ENCODE measurements around the gene HMCN2.
A peak's percentile ranks its signal among the peaks of the same experiment; 100 is the strongest.

Gene HMCN2

GRCh38 chr9:130438382-130438981 lies 172.9 kb downstream of the HMCN2 start:
- DNase-seq = no peak

DNA sequence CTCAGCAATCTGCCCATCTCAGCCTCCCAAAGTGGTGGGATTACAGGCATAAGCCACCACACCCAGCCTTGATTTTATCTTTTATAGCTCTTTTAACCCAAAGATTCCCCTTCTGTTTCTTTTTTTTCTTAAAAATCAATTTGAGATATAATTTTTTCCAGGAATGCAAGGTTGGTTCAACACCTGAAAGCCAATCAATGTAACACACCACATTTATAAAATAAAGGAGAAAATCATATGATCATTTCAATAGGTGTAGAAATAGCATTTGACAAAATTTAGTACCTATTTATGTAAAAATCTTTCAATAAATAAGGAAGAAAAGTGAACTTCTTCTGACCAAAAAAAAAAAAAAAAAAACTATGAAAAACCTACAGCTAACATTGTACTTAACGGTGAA lies 175.5 kb downstream of the HMCN2 start:
- DNase-seq = no peak

DNA sequence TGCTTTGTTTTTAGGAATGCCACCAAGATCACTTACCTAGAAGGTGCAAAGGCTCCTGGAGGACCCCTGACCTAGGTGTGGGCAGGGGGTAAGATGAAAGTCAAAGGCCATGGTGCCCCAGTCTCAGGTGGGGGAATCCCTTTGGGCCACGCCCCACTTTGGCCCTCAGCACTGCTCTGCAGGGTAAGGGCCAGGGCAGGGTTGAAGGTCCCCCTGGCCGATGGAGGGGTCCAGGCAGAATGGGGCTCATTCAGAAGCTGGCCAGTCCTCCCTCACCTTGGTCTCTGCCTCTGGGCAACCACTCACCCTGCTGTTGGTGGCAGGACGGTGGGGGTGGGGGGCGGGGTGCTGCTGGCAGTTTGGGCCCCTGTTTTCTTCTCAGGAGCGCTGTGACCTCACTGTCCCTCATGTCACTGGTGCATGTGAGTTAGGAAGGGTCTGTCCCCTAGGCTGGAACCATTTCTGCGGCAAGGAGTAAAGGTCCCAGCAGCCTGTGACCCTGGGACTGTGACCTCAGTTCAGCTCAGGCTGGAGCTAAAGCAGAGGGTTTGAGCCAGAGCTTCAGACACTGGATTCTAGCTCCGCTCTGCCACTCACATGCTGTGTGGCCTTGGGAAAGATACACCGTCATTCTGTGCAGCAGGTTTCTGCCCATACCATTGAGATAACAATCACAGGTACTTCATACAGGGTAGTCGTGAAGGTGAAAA lies 177.3 kb downstream of the HMCN2 start:
- no peak for DNase-seq

GRCh38 chr9:130443456-130443801 lies 177.9 kb downstream of the HMCN2 start:
- DNase-seq = no peak

DNA sequence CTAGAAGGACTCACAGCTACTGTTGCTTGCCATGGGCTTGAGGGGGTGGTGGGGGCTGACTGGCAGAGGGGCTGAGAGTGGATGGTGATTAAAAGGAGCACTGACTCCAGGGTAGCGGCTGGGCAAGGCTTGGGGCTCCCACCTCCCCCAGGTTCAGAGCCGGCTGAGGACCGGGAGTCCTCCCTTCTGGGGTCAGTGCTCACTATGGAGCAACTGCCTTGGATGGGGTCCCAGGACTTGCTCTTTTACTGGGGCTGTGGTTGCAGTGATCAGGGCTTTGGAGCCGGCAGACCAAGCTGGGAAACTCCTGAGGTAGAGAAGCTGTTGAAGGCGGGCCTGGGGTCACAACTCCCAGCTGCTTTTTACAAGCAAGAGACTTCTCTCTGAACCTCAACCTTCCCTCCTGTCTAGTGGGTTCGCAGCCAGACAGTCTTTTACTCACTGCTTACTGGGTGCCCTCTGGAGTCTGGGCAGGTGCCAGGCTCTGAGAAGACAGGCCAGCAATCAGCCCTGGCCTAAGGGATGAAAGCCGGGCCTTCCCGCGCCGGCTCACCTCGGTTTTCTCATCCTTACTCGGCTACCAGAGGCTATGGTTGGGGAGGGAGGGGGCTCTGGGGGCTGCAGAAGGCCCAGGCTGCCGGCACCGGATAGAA lies 178.4 kb downstream of the HMCN2 start:
- no peak for DNase-seq

DNA sequence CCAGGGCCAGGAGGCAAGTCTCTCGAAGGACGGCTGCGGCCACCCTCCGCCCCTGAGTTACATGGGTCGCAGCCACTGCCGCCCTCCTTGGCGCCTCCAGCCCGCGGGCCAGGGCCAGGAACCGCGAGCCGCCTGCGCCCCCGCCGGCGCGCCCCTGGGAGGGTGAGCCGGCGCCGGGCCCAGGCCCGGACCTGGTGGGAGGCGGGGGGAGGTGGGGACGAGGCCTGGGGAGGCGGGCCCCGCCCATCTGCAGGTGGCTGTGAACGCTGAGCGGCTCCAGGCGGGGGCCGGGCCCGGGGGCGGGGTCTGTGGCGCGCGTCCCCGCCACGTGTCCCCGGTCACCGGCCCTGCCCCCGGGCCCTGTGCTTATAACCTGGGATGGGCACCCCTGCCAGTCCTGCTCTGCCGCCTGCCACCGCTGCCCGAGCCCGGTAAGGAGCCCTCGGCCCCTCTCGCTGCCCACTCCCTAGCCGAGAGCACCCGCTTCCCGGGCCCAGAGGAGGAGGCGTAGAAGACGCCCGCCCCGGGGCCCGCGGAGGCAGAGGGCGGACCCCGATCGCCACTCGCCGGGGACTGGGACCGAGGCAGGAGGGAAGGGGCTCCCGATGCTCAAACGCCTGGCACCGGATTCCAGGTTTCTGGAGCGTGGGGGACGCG lies 179.1 kb downstream of the HMCN2 start, which contains the start of gene ASS1:
Gene ASS1 (plus strand): TSS at position 397 of the 657 bp plus-strand sequence. CDS start 7,268 bp downstream, outside the sequence.
- DNase-seq = peak in 1 of 2 experiments; percentile 69

- no peak for DNase-seq
These were observed 179.9 kb downstream of the HMCN2 start for GRCh38 chr9:130445268-130445983.

DNA sequence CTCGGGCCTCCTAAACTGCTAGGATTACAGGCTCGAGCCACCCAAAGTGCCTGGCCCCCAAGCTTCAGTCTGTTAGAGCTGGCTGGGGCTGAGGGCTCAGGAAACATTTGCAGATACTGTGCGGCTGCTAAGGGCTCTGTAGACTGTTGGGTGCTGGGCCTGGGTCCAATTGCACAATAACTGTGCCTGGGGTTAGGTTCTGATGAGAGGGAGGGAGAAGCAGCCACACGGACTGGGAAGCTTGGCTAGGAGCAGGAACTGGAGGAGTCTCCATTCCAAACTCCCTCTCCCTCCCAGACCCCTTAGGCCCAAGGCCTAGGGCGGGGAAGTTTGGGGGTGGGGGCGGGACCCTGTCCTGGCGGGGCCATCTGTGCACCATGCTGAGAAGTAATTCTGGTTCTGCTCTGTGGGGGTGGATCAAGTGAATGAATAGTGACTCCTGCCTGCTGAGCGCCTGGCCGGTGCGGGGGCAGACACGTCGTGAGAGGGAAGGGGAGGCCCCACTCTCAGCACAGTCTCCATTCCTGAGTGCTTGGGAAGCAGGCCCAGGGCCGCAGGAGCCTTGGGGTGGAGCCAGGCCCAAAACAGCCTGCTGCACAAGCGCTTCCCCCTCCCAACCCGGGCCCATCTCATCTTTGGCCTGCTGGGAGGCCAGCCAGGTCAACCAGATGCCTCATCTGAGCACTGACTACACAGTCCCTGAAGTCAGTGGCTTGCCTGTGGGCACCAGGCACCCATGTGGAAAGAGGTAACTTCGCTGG lies 180.7 kb downstream of the HMCN2 start:
- DNase-seq = no peak

DNA sequence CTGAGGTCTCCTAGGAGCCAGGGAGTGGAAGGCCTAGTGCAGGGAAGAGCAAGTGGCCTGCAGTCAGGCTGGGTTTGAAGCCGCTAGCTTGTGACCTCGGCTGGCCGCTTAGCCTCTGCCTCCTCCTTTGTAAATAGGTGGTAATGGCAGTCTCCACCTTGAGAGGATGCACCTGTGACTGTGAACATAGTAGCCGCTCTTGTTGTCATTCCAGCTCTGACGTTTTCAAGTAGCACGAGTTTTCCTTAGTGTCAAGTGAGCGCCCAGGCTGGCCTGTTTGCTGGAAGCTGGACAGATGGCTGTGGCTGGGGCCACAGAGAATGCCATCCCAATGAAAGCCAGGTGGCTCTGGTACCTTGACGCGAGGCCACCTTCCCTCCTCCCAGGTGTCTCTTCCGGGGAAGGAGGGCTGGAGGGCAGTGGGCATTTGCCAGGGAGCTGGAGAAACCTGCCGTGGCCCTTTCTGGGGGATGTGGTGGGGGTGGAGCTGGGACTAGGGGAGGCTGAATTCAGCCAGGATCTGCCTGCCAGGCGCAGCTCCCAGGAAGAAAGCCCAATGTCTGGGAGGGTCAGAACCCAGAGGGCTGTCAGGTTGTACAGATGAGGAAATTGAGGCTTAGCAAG lies 181.7 kb downstream of the HMCN2 start:
- DNase-seq = no peak

- no peak for DNase-seq
These were observed 182.6 kb downstream of the HMCN2 start for GRCh38 chr9:130448035-130448624.

GRCh38 chr9:130448771-130449603 lies 183.4 kb downstream of the HMCN2 start:
- DNase-seq = no peak

DNA sequence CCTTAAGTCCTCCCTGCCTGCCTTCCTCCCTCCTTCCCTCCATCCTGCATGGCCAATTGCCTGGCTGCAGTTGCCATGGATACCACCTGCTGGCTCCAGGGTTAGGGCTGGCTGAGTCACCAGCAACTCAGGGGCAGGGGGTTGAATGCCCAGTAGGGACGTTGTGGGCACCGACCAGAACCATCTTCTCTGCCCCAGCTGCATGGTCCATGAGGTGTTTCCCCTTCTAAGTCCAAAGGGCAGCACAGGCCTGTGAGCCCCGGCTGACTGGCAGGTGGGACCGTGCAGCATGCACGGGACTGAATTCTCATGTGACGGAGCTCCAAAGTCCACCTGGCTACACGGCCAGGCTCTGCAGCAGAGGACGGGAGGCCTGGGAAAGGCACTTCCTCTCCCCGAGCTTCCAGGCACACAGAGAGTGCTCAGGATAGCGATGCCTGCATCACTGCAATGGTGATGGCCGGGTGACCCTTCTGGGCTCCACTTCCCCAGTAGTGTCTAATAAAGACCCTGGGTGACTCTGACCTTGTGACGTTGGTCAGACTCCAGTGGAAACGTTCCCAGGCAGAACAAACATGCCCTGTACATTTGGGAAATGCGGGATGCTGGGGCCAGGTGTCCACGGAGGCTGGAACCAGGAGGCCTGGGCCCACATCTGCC lies 184.9 kb downstream of the HMCN2 start:
- DNase-seq = no peak

DNA sequence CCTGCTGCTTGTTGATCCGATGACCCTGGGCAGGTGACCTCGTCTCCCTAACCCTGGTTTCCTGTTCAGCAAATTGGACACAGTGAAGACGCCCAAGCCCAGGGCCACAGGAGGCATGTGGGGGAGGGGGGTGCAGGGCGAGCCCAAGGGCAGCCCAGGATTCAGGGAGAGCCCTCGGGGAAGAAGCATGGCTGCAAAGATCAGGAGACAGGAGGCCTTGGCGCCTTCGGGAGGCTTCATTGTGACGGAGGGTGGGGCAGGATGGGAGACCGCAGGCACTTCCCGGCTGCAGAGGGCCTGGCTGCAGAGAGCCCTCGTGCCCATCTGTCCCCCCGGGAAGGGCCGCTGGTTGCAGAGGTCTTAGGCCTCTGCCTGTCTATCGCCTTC lies 185.4 kb downstream of the HMCN2 start:
- no peak for DNase-seq

- DNase-seq = peak; percentile 54 to 61
These were observed 186.2 kb downstream of the HMCN2 start for GRCh38 chr9:130451509-130452388.

GRCh38 chr9:130452835-130453234 lies 187.3 kb downstream of the HMCN2 start:
- no peak for DNase-seq

DNA sequence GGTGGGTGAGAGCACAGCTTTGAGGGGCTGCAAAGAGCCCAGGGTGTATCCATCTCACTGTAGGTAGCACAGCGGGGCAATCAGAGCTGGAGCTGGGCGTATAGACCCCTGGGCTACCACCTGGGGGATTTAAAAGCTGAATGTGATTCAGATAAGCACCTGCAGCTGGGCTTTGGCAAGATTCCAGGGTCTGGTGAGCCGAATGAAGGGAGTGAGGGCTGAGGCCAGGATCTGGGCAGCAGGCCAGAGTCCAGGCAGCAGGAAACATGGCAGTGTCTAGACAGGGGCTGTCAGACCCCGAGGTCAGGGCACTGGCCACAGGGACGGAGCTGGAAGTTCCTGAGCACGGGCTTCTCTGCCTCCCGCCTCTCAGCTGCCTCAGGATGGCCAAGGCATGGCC lies 187.9 kb downstream of the HMCN2 start:
- no peak for DNase-seq

GRCh38 chr9:130454096-130454811 lies 188.7 kb downstream of the HMCN2 start:
- DNase-seq = no peak

GRCh38 chr9:130454812-130455325 lies 189.3 kb downstream of the HMCN2 start:
- DNase-seq = no peak
